Epithelial cell of proximal tubule (primary cell): ENCODE measurements around the gene NFE2L3. TPM values are rescaled to one million over a fixed set of nuclear protein-coding genes. Genes with fewer than 3 reads are reported as not detected.

Experiments used
- DNase-seq: peaks from one replicate; pipeline ENCODE4 v3.0.0-alpha.2; 2011; ENCODE audit warnings: low read depth
- H3K4me3 ChIP-seq: 2 replicates; pipeline ENCODE4 v1.5.1; 2011; ENCODE audit warnings: low read depth, mild to moderate bottlenecking, low read length
- CTCF ChIP-seq: conservative IDR thresholded peaks from 2 replicates; pipeline ENCODE4 v1.5.1; 2012; ENCODE audit warnings: low read depth, mild to moderate bottlenecking, low read length
- total RNA-seq: library from RNA; depleted of rRNA; stranded (reverse); fragments of >200 nt; gene quantifications from 2 replicates; pipeline ENCODE4 v1.2.3, GENCODE V29; 2015

NFE2L3 gene
- total RNA-seq, 1 donor from 2014 or later: 75.6 TPM

- peak within 1 kb of the TSS; percentile 94 for H3K4me3 ChIP-seq
- DNase-seq: no peak
- TF ChIP-seq CTCF: no peak
Observed at GRCh38 chr7:26201247-26202018, 49.4 kb downstream of the NFE2L3 start, which contains the start of gene CBX3. Gene CBX3 (plus strand): TSS chr7:26201745. CDS start chr7:26202999, 1,254 bp downstream.

GRCh38 chr7:26202019-26202990, 50.3 kb downstream of the NFE2L3 start:
- TF ChIP-seq CTCF: no peak
- no peak for DNase-seq
- H3K4me3 ChIP-seq: peak overlapping the region; percentile 94

DNA sequence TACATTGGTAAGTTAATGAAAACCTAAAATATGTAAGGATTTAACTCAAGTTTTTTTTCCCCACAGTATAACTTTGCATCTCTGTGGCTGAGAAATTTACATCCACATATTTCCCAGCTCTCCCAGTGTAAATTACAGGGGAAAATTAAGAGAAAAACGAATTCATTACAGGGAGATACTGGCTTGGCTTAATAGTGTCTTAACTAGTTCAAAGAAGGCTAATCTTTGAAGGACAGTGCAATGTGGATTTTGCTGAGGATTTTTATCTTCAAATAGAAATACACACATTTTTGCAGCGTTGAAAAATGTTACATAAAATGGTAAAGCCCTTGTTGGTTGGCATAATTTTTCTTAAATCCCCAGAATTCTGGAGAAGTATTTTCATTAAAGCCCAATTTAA, 51.0 kb downstream of the NFE2L3 start:
- H3K4me3 ChIP-seq: peak overlapping the region; percentile 94
- TF ChIP-seq CTCF: no peak
- no peak for DNase-seq

DNA sequence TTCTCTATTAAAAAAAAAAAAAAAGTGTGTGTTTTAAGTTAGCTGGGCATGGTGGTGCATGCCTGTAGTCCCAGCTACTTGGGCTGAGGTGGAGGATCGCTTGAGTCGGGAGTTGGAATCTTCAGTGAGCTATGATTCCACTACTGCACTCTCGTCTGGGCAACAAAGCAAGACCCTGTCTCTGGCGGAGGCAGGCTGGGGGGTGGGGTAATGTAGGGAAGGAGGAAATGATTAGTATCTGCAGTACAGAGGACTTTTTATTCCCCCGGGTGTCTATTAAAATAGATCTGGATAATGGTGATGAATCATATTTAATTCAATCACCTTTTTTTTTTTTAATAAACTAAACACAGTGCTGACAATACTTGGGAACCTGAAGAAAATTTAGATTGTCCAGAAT, 56.0 kb downstream of the NFE2L3 start:
- H3K4me3 ChIP-seq: no peak overlapping the region
- no peak for DNase-seq
- TF ChIP-seq CTCF: no peak

GRCh38 chr7:26212921-26213718, 61.1 kb downstream of the NFE2L3 start:
- no peak overlapping the region for H3K4me3 ChIP-seq
- no peak for DNase-seq
- TF ChIP-seq CTCF: no peak

- no peak overlapping the region for H3K4me3 ChIP-seq
Observed at GRCh38 chr7:26213807-26214515, 62.0 kb downstream of the NFE2L3 start.

More at GRCh38 chr7:26213807-26214515, 62.0 kb downstream of the NFE2L3 start:
- no peak for TF ChIP-seq CTCF
- DNase-seq: no peak
